Measurements from ENCODE around the gene MTMR3.
A peak's percentile ranks its signal among the peaks of the same experiment; 100 is the strongest.

Gene MTMR3

GRCh38 chr22:29914991-29915533 lies 32.1 kb downstream of the MTMR3 start:
- no peak for DNase-seq (ENCODE audit: low read depth, low spot score)

- peak; percentile 33 for DNase-seq (ENCODE audit: low read depth, low spot score)
These were observed 33.1 kb downstream of the MTMR3 start for GRCh38 chr22:29916007-29916544.

- no peak for DNase-seq (ENCODE audit: low read depth, low spot score)
These were observed 34.3 kb downstream of the MTMR3 start for GRCh38 chr22:29917052-29917902.

- no peak for DNase-seq (ENCODE audit: low read depth, low spot score)
These were observed 42.4 kb downstream of the MTMR3 start for GRCh38 chr22:29925402-29925801.

GRCh38 chr22:29926057-29926456 lies 43.1 kb downstream of the MTMR3 start:
- no peak for DNase-seq (ENCODE audit: low read depth, low spot score)

- DNase-seq (ENCODE audit: low read depth, low spot score): no peak
These were observed 49.2 kb downstream of the MTMR3 start for GRCh38 chr22:29932136-29932535.

- no peak for DNase-seq (ENCODE audit: low read depth, low spot score)
These were observed 50.6 kb downstream of the MTMR3 start for GRCh38 chr22:29933619-29934018.

GRCh38 chr22:29934596-29934995 lies 51.6 kb downstream of the MTMR3 start:
- no peak for DNase-seq (ENCODE audit: low read depth, low spot score)

- DNase-seq (ENCODE audit: low read depth, low spot score): no peak
These were observed 53.2 kb downstream of the MTMR3 start for GRCh38 chr22:29936186-29936585.

- DNase-seq (ENCODE audit: low read depth, low spot score): no peak
These were observed 55.1 kb downstream of the MTMR3 start for GRCh38 chr22:29937940-29938693.

GRCh38 chr22:29940526-29940925 lies 57.6 kb downstream of the MTMR3 start:
- no peak for DNase-seq (ENCODE audit: low read depth, low spot score)

- DNase-seq (ENCODE audit: low read depth, low spot score): no peak
These were observed 61.4 kb downstream of the MTMR3 start for GRCh38 chr22:29944339-29944738.

GRCh38 chr22:29945435-29945834 lies 62.5 kb downstream of the MTMR3 start:
- DNase-seq (ENCODE audit: low read depth, low spot score): no peak

GRCh38 chr22:29946220-29946619 lies 63.2 kb downstream of the MTMR3 start:
- no peak for DNase-seq (ENCODE audit: low read depth, low spot score)

GRCh38 chr22:29947410-29948384 lies 64.7 kb downstream of the MTMR3 start:
- no peak for DNase-seq (ENCODE audit: low read depth, low spot score)

- no peak for DNase-seq (ENCODE audit: low read depth, low spot score)
These were observed 65.4 kb downstream of the MTMR3 start for GRCh38 chr22:29948385-29948769.

GRCh38 chr22:29949872-29950271 lies 66.9 kb downstream of the MTMR3 start:
- DNase-seq (ENCODE audit: low read depth, low spot score): no peak

- DNase-seq (ENCODE audit: low read depth, low spot score): no peak
These were observed 68.9 kb downstream of the MTMR3 start for GRCh38 chr22:29951791-29952413.

- DNase-seq (ENCODE audit: low read depth, low spot score): no peak
These were observed 71.4 kb downstream of the MTMR3 start for GRCh38 chr22:29954203-29954855.

GRCh38 chr22:29956680-29957079 lies 73.7 kb downstream of the MTMR3 start:
- no peak for DNase-seq (ENCODE audit: low read depth, low spot score)

Data from ELF-1 (cell line).